Muscle of leg (tissue), 16 donors: Measurements from ENCODE around the gene NEGR1. TPM values are rescaled to one million over a fixed set of nuclear protein-coding genes. Genes with fewer than 3 reads are reported as not detected.

ENCODE experiments used
- DNase-seq: peaks from one replicate; pipeline ENCODE4 v3.0.0; 2013
- H3K27ac ChIP-seq: one replicate; pipeline ENCODE4 v1.5.1; 2013; ENCODE audit warnings: mild to moderate bottlenecking, low read length, control low read depth
- H3K27me3 ChIP-seq: one replicate; pipeline ENCODE4 v1.6.1; 2013; ENCODE audit warnings: low read length; ENCODE audit not compliant: control insufficient read depth, insufficient read depth
- H3K36me3 ChIP-seq: one replicate; pipeline ENCODE4 v1.6.1; 2013; ENCODE audit warnings: low read length; ENCODE audit not compliant: control insufficient read depth, insufficient read depth
- H3K4me1 ChIP-seq: one replicate; pipeline ENCODE4 v1.6.1; 2013; ENCODE audit warnings: low read length; ENCODE audit not compliant: control insufficient read depth, insufficient read depth
- H3K4me3 ChIP-seq: one replicate; pipeline ENCODE4 v1.5.1; 2013; ENCODE audit warnings: low read length, control low read depth
- H3K9me3 ChIP-seq: replicated peaks from 2 replicates; pipeline ENCODE4 v1.6.1; 2013; ENCODE audit warnings: low read depth, low read length; ENCODE audit not compliant: control insufficient read depth
- WGBS: methylation state at CpG from one replicate; pipeline ENCODE4 v1.1.5; 2013; ENCODE audit warnings: missing lambda C conversion rate; ENCODE audit not compliant: insufficient coverage; 5-methylcytosine and 5-hydroxymethylcytosine counted together
- long read RNA-seq, 11 donors: transcript quantifications; one replicate each; lab custom pipeline, GENCODE V29; 2026
- polyA plus RNA-seq, 8 donors: library from polyadenylated mRNA; unstranded; fragments of 120-200 nt; gene quantifications; one replicate each; pipeline versions ENCODE4 v1.2.1 to v1.2.3, GENCODE V29; 2013; ENCODE audit warnings: inconsistent platforms in 1 of 8, low replicate concordance in 1 of 8; ENCODE audit not compliant: insufficient read length in 8 of 8, insufficient read depth in 1 of 8
- total RNA-seq: library from RNA; stranded (reverse); fragments of 120-200 nt; gene quantifications from one replicate; pipeline ENCODE4 v1.2.4, GENCODE V29; 2013

The NEGR1 gene
- total RNA-seq (22.3 TPM), polyA plus RNA-seq (10 to 100 TPM; 15.5 to 24.1 (median 21.9) TPM)
- long read RNA-seq, donor 1: 0 reads
- long read RNA-seq, donor 2: 0 reads
- long read RNA-seq, donor 3, partial matches to known transcripts: 7 of 7 reads
- long read RNA-seq, donor 3, other reads (novel, unspliced or antisense): 0 of 7 reads
- long read RNA-seq, donor 4, partial matches to known transcripts: 16 of 16 reads
- long read RNA-seq, donor 4, other reads (novel, unspliced or antisense): 0 of 16 reads
- long read RNA-seq, donor 5, partial matches to known transcripts: 33 of 33 reads
- long read RNA-seq, donor 5, other reads (novel, unspliced or antisense): 0 of 33 reads
- long read RNA-seq, donor 6, partial matches to known transcripts: 9 of 9 reads
- long read RNA-seq, donor 6, other reads (novel, unspliced or antisense): 0 of 9 reads
- long read RNA-seq, donor 7, partial matches to known transcripts: 5 of 5 reads
- long read RNA-seq, donor 7, other reads (novel, unspliced or antisense): 0 of 5 reads
- long read RNA-seq, donor 8, partial matches to known transcripts: 15 of 15 reads
- long read RNA-seq, donor 8, other reads (novel, unspliced or antisense): 0 of 15 reads
- long read RNA-seq, donor 9, partial matches to known transcripts: 12 of 12 reads
- long read RNA-seq, donor 9, other reads (novel, unspliced or antisense): 0 of 12 reads
- long read RNA-seq, donor 10, partial matches to known transcripts: 32 of 32 reads
- long read RNA-seq, donor 10, other reads (novel, unspliced or antisense): 0 of 32 reads
- long read RNA-seq, donor 11, partial matches to known transcripts: 8 of 8 reads
- long read RNA-seq, donor 11, other reads (novel, unspliced or antisense): 0 of 8 reads

- 0% methylated on average over 36 of the region's 54 CpGs for WGBS
- DNase-seq: peak; percentile 97
- no peaks in the 10 kb centered on the region for H3K9me3 ChIP-seq
- H3K36me3 ChIP-seq: no peaks in the 10 kb centered on the region
- H3K27ac ChIP-seq: peak within 1 kb of the TSS; percentile 95
- peak within 1 kb of the TSS; percentile 83 for H3K4me3 ChIP-seq
- peaks cover 10% of the 10 kb centered on the region for H3K27me3 ChIP-seq
- H3K4me1 ChIP-seq: peaks cover 7% of the 10 kb centered on the region
Measured at GRCh38 chr1:72282271-72283021, at the start of gene NEGR1. Gene NEGR1, minus strand, starts transcription at chr1:72282539.

GRCh38 chr1:72326494-72326893, 44.2 kb upstream of the NEGR1 start:
- H3K4me1 ChIP-seq: no peaks in the 10 kb centered on the region
- no peak for DNase-seq
- no peaks in the 10 kb centered on the region for H3K9me3 ChIP-seq
- no peak overlapping the region for H3K27ac ChIP-seq
- H3K36me3 ChIP-seq: no peaks in the 10 kb centered on the region
- no peaks in the 10 kb centered on the region for H3K27me3 ChIP-seq
- H3K4me3 ChIP-seq: no peak overlapping the region
- no CpG with 5 or more reads among the region's 2 CpGs for WGBS

- no peaks in the 10 kb centered on the region for H3K9me3 ChIP-seq
- no peaks in the 10 kb centered on the region for H3K36me3 ChIP-seq
- no peak overlapping the region for H3K4me3 ChIP-seq
- no peak overlapping the region for H3K27ac ChIP-seq
- no peak for DNase-seq
- H3K4me1 ChIP-seq: no peaks in the 10 kb centered on the region
- H3K27me3 ChIP-seq: no peaks in the 10 kb centered on the region
- no CpG with 5 or more reads among the region's 1 CpG for WGBS
Measured at GRCh38 chr1:72324451-72324850, 42.1 kb upstream of the NEGR1 start.

GRCh38 chr1:72322910-72323309, 40.6 kb upstream of the NEGR1 start:
- Histone ChIP-seq H3K4me3 (no peak overlapping the region), H3K4me1 (no peaks in the 10 kb centered on the region), H3K27ac (no peak overlapping the region), H3K27me3 (no peaks in the 10 kb centered on the region), H3K36me3 (no peaks in the 10 kb centered on the region), H3K9me3 (no peaks in the 10 kb centered on the region)
- DNase-seq: no peak
- 100% methylated on average over 1 of the region's 3 CpGs for WGBS

- no CpG with 5 or more reads among the region's 2 CpGs for WGBS
- DNase-seq: no peak
- H3K27me3 ChIP-seq: no peaks in the 10 kb centered on the region
Measured at GRCh38 chr1:72296501-72296900, 14.2 kb upstream of the NEGR1 start.

GRCh38 chr1:72288886-72289285, 6.5 kb upstream of the NEGR1 start:
- no peak overlapping the region for H3K27ac ChIP-seq
- H3K4me3 ChIP-seq: no peak overlapping the region
- H3K9me3 ChIP-seq: no peaks in the 10 kb centered on the region
- peaks cover under 1% of the 10 kb centered on the region for H3K27me3 ChIP-seq
- DNase-seq: no peak
- no peaks in the 10 kb centered on the region for H3K36me3 ChIP-seq
- peaks cover 4% of the 10 kb centered on the region for H3K4me1 ChIP-seq

More at GRCh38 chr1:72296501-72296900, 14.2 kb upstream of the NEGR1 start:
- no peaks in the 10 kb centered on the region for H3K36me3 ChIP-seq
- no peak overlapping the region for H3K4me3 ChIP-seq
- H3K27ac ChIP-seq: no peak overlapping the region
- H3K9me3 ChIP-seq: no peaks in the 10 kb centered on the region
- no peaks in the 10 kb centered on the region for H3K4me1 ChIP-seq

- WGBS: 40% methylated on average over 1 of the region's 4 CpGs
- H3K4me3 ChIP-seq: no peak overlapping the region
Measured at GRCh38 chr1:72286401-72286800, 4.1 kb upstream of the NEGR1 start.

GRCh38 chr1:72285074-72285425, 2.7 kb upstream of the NEGR1 start:
- Histone ChIP-seq H3K27ac (peak overlapping the region; percentile 95), H3K4me1 (peaks cover 7% of the 10 kb centered on the region), H3K9me3 (no peaks in the 10 kb centered on the region), H3K4me3 (peak overlapping the region; percentile 83), H3K27me3 (peaks cover 10% of the 10 kb centered on the region), H3K36me3 (no peaks in the 10 kb centered on the region)
- DNase-seq: peak; percentile 74
- WGBS: 0% methylated on average over 1 of the region's 3 CpGs

More at GRCh38 chr1:72286401-72286800, 4.1 kb upstream of the NEGR1 start:
- no peaks in the 10 kb centered on the region for H3K9me3 ChIP-seq
- no peak for DNase-seq
- no peaks in the 10 kb centered on the region for H3K36me3 ChIP-seq
- peaks cover 7% of the 10 kb centered on the region for H3K4me1 ChIP-seq
- no peak overlapping the region for H3K27ac ChIP-seq
- H3K27me3 ChIP-seq: peaks cover 10% of the 10 kb centered on the region

GRCh38 chr1:72284348-72285073, 2.2 kb upstream of the NEGR1 start:
- 0% methylated on average over 9 of the region's 24 CpGs for WGBS
- DNase-seq: peak; percentile 92

More at GRCh38 chr1:72284348-72285073, 2.2 kb upstream of the NEGR1 start:
- H3K4me1 ChIP-seq: peaks cover 7% of the 10 kb centered on the region
- H3K4me3 ChIP-seq: peak overlapping the region; percentile 83
- H3K36me3 ChIP-seq: no peaks in the 10 kb centered on the region
- peak overlapping the region; percentile 95 for H3K27ac ChIP-seq
- H3K9me3 ChIP-seq: no peaks in the 10 kb centered on the region
- peaks cover 10% of the 10 kb centered on the region for H3K27me3 ChIP-seq
